Tibial nerve (tissue), 3 donors: ENCODE results near the gene FAM131C.
"Not testable (repeated sequence)": the region's sequence is repeated elsewhere in the genome, so short reads cannot be mapped to it uniquely, and the experiment has no call there.

Experiments used
- CTCF ChIP-seq, 5 experiments: fragments of 200-600 bp in 3 of 5; fragments of 450-650 bp in 2 of 5; sonication (generic) in 3 of 5; IDR thresholded peaks; one replicate each; pipeline ENCODE4 v1.5.1; 2016 to 2019; ENCODE audit warnings: antibody characterized with exemption in 5 of 5, mild to moderate bottlenecking in 3 of 5, moderate library complexity in 2 of 5
- POLR2A ChIP-seq, 2 donors: fragments of 450-650 bp; IDR thresholded peaks; one replicate each; pipeline ENCODE4 v1.6.1; 2017; ENCODE audit warnings: antibody characterized with exemption in 2 of 2, mild to moderate bottlenecking in 2 of 2, moderate library complexity in 2 of 2

DNA sequence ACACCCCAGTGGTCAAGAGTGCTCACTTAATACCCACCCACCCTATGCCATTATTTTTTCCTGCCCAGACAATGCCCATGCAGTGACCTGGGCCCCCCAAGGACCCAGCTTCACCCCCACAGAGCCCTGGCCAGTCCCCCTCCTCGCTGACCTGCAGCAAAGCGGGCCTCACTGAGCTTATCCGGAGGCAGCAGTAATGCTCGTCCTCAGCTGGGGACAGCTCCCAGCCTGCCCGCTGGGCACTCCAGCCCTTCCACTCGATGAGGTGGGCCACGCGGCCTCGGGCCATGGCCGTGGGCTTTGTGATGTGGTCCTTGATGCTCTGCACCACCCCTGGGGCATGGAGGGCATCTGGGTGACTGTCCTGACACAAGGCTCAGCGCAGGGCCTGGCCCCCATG lies 37.0 kb downstream of the FAM131C start:
- TF ChIP-seq POLR2A, CTCF (IDR thresholded peaks at IDR 0.05): not testable (repeated sequence)
